GM23248 (cell line): Measurements from ENCODE around the gene CDC42EP5.

Experiments
- EZH2 ChIP-seq: fragments of 200-600 bp; sonication (generic); IDR thresholded peaks from 2 replicates; pipeline ENCODE4 v1.6.1; 2018; ENCODE audit warnings: antibody characterized with exemption, mild to moderate bottlenecking; ENCODE audit not compliant: insufficient read depth, poor library complexity, severe bottlenecking
- EZH2phosphoT487 ChIP-seq: fragments of 200-600 bp; sonication (generic); IDR thresholded peaks from 2 replicates; pipeline ENCODE4 v1.6.1; 2018; ENCODE audit warnings: antibody characterized with exemption, moderate library complexity, mild to moderate bottlenecking, low read depth; ENCODE audit not compliant: insufficient read depth

GRCh38 chr19:54427586-54427985 is 45.5 kb downstream of the CDC42EP5 start:
- no peak for TF ChIP-seq EZH2
- TF ChIP-seq EZH2phosphoT487: no peak
